Islet precursor cell (in vitro differentiated cells): ENCODE results near the gene KHDRBS1.
"Not testable (repeated sequence)": the region's sequence is repeated elsewhere in the genome, so short reads cannot be mapped to it uniquely, and the experiment has no call there.

Experiments
- DNase-seq: peaks from one replicate; pipeline ENCODE4 v3.0.0-alpha.2; 2018

KHDRBS1 gene

DNA sequence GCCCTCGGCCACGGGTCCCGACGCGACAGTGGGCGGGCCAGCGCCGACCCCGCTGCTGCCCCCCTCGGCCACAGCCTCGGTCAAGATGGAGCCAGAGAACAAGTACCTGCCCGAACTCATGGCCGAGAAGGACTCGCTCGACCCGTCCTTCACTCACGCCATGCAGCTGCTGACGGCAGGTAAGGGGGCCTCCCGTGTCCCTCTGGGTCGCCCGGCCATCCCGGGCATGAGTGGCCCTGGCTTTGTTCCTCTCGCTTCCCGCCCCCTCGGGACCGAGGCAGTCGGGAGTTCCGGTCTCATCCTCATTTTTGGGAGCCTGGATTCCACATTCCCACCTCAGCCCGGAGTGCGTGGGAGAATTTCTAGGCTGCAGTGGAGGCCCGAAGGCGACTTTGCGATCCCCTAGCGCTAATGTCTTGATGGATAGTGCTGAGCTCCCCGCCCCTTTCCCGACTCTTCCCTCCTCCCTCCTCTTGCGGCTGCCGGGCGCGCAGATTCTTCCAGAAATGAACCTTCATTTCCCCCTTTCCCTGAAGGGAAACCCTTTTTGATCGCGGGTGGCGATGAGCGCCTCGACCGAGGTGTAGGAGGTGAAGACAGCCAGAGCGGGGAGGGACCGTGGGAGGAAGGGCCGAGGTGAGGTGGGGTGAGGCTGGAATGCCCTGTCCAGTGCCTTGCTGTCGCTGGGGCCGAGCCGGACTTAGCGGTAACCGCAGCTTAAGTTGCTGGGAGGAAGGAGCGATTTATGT, 705 bp downstream of the KHDRBS1 start:
- DNase-seq, result peak; percentile 63

DNA sequence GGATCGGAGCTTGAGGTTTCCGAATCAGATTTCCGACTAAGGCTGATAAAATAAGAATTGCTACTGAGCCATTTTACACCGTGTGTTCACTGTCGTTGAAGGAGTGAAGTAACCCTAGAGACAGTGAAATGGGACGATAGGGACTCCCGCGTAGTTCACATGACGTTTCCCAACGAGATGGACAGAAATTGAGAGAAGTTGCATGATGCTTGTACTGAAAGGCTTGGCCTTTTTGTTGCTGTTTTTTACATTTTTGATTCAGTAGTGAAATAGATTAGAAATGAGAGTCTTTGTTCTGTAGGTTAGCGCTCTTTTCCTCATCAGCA, 1.2 kb downstream of the KHDRBS1 start:
- no peak for DNase-seq

DNA sequence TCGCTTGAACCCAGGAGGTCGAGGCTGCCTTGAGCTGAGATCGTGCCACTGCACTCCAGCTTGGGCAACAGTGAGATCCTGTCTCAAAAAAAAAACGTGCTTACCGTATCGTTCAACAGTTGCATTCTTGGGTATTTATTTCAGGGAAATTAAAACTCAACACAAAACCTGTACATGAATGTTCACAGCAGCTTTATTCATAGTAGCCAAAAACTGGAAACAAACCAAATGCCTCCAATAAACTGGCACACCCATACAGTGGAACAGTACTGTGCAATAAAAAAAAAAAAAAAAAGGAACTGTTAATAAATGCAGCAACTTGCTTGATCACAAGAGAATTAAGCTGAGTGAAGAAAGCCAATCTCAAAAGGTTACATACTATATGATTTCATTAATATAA, 6.7 kb downstream of the KHDRBS1 start:
- no peak for DNase-seq

DNA sequence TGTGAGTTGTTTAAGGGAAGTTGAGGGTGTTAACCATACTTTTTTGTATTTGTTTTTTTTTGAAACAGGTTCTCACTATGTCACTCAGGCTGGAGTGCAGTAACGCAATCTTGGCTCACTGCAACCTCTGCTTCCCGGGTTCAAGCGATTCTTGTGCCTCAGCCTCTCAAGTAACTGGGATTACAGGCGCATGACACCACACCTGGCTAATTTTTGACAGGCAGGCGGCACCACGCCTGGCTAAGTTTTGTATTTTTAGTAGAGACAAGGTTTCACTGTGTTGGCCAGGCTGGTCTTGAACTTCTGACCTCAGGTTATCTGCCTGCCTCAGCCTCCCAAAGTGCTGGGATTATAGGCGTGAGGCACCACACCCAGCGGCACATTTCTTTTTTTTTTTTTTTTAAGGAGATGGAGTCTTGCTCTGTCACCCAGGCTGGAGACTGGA, 7.9 kb downstream of the KHDRBS1 start:
- not testable (repeated sequence) for DNase-seq

DNA sequence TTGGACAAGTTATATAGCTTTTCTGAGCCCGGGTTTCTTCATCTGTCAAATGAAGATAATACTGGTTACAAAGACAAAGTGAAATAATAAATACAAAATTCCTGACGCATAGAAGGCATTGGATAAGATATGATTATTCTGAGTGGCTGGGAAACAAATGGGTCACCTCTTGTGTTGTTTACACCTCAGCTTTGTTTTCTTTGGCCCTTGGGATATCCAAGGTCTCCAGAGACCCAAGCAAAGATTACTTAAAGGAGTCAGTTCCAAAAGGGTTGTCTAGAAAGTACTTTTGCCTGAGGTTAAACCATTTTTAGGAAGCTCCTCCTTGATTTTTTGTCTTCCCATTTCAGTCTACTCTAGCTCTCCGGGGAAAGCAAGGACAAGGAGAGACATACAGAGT, 9.7 kb downstream of the KHDRBS1 start:
- DNase-seq, result no peak

DNA sequence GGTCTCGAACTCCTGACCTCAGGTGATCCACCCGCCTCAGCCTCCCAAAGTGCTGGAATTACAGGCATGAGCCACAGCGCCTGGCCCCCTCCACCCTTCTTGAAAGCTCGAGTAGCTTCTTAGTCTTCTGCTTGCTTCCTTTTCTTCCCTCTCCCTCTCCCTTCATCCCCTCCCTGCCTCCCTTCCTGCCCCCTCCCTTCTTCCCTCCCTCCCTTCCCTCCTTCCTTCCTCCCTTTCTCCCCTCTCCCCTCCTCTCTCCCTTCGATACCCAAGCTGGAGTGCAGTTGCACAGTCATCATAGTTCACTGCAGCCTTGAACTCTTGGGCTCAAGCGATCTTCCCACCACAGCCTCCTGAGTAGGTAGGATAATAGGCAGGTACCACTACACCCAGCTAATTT, 11.8 kb downstream of the KHDRBS1 start:
- DNase-seq, result no peak

DNA sequence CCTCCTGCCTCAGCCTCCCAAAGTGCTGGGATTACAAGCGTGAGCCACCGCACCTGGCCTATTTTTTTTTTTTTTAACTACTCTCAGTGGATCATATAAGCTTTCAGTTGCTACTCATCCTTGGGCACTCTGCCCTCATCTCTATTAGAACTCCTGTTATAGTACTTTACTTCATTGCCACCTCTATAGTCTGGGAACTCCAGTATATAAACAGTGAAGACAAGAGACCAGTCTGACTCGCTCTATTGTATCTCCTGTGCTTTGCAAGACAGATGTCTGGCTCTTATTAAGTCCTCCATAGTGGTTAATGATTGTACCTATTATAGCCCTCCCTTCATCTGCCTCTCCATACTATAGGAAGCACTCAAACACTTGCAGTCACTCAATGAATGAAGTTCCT, 15.1 kb downstream of the KHDRBS1 start:
- DNase-seq, result no peak

DNA sequence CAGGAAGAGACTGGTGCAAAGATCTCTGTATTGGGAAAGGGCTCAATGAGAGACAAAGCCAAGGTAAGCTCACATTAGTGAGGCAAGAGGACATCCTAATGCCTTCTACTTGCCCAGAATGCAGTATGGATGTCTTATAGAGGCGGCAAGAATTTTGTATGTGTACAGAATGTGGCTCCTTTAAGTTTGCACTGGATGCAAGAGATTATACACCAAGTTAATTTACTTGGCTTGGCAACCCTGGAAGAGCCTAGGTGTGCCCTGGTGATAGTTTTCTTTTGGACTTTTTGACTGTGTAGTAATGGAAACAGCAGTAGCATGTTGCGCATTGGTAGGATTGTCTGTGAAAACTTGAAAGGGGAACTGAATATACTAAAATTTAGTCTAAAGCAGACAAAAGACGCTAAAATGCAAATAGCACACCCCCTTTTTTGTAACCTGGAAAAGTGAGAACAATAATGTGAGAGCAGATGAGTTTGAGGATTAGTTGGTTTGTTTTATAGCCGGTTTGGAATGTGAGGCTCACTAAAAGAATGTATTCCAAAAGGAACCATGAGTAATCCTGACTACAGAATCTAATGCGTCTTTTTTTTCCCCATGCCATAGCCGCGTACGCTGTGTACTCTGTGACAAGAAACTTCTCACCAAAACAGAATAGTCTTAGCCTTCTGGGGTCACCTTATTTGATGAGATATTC, 18.1 kb downstream of the KHDRBS1 start:
- no peak for DNase-seq

DNA sequence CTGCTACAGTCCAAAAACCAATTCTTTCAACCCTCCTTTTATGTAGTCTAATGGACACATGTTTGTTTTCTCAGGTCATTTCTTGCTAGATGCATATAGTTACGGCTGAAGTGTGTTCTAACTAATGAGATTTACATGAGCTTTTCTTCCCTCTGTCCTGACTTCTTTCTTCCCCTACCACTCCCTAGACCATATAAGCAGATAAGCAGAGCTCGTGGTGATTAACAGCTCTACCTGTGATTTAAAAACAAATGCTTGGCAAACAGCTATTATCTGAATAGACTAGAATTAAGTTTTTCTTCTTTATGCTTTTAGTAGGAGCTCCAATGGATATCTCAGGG, 18.6 kb downstream of the KHDRBS1 start:
- DNase-seq, result no peak

DNA sequence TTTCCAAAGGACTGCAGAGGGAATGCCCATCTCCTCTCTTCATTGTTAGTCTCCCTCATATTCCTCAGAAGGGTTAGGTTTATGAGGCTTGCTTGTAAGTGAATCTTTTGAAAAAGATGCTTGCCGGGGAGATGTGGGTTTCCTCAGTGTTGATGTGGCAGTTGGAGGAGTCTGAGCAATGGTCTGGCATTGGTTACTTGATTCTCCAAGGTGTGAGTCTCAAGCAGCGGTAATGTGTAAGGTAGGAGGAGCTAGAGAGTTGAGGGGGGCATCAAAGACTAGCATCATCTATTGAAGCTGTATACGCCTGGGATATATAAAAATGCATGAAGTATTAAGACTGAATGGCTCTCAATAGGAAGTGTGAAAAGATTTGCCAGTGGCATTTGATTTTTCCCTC, 21.5 kb downstream of the KHDRBS1 start:
- no peak for DNase-seq

DNA sequence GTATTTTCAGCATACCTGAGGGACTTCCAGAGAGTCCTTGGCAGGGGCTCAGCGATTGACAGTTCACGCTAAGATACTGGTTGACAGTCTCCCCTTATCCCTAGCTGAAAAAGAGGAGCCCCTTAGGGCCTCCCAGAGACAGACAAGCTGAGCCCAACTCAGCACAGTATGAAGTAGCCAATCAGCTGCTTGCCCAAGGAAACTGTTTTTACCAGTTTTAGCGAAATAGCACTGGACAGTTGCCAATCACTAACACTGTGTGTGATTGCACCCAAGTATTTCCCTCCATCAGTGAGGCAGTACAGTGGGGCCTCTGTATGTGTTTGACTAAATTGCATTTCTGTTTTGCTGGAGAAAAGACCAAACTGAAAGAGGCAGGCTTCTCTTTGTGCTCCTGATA, 27.0 kb downstream of the KHDRBS1 start:
- no peak for DNase-seq

DNA sequence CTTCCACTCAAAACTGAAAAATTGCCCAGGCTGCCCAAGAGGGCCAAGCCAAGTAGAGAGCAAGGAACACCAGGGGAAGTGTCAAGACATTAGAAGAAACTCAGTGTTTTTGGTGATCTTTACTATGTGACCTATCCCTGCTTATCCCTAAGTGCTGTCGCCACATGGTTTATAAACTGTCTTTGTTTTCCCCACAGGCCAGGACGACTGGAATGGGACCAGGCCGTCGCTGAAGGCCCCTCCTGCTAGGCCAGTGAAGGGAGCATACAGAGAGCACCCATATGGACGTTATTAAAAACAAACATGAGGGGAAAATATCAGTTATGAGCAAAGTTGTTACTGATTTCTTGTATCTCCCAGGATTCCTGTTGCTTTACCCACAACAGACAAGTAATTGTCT, 28.7 kb downstream of the KHDRBS1 start:
- DNase-seq, result no peak

DNA sequence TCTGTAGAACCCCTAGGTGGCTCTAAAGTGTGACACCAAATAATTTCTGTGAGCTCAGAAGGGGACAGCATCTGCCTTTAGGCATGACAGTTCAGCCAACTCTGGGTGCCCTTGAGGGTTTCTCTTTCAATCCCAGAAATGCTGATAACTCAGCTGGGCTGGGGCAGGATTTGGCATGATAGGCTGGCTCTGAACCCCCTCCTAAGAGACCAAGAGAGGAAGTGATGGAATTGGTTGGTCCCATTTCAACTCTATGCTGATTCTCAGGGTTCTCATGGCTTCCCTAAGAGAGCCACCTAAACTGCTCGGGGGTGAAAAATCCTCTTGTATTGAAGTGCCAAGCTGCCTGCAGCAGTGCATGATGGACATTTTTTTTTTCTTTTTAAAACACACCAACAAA, 30.6 kb downstream of the KHDRBS1 start:
- DNase-seq, result no peak

DNA sequence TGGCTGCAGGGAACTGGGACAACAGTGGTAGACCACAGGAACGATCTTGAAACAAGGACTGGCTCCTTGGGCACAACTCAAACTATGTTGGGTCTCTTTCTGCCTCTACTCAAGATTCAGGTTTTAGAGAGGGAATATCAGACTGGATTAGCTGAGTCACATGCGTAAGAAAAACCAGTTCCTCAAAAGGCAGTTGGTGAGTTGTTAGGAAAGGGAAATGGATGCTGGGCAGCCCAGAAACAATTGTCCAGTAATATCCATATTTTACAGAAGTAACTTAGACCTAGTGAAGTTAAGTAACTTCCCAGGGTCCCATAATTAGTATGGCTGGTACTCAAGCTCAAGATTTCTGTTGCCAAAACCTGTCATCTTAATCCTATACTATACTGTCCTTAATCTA, 32.1 kb downstream of the KHDRBS1 start:
- no peak for DNase-seq

DNA sequence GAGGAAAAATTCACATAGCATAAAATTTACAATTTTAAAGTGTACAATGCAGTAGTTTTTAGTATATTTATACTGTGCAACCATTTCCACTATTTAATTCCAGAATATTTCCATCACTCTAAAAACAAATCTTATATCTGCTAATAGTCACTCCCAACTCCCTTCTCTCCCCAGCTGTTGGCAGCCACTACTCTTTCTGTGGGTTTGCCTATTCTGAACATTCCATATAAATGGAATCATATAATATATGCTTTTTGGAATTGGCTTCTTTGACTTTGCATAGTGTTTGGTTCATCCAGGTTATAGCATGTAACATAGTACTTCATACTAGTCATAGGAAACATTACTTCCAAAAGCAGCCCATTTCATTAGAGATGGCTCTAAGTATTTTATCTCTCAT, 34.0 kb downstream of the KHDRBS1 start:
- no peak for DNase-seq

DNA sequence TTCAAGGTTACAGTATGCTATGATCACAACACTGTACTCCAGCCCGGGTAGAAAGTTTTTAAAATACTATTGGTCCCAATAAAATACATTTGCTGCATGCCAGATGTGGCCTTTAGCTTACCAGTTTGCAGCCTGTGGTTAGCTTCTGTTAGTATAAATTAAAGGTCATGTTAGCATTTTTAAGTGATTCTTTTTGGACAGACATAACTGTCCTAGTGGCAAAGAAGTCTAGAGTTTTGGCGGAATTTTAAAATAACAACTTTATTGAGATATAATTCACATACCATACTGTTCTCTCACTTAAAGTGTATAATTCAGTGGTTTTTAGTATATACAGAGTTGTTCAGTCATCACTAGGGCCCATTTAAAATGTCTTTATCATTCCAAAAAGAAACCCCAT, 34.8 kb downstream of the KHDRBS1 start:
- DNase-seq, result no peak

DNA sequence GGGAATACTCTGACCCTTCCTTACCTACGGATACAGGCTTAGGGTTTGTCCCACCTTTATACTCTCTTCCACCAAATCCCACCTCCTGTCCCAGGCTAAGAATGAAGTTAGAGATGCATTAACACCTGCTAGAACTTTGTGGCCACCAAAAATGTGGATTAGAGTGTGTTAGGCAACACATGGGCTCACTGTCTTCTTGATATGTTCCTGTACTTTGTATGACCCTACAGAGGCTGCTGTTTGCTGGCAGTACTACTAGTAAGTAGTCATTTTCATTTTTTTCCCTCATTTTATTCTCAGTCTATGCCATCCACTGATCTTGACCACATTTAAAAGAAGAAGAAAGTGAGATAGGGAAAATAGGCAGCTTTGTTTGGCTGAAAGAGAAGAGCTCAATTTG, 38.0 kb downstream of the KHDRBS1 start:
- no peak for DNase-seq

DNA sequence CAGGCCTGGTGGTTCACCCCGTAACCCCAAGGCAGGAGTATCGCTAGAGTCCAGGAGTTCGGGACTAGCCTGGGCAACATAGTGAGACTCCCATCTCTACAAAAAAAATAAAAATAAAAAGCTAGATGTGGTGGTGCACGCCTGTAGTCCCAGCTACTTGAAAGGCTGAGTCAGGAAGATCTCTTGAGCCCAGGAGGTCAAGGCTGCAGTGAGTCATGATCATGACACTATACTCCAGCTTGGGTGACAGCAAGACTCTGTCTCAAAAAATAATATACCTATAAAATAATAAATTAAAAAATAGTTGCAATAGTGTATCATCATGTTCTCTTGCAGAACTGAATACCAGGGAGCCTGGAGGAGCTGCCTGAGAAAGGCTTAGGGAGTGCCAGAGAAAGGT, 39.2 kb downstream of the KHDRBS1 start:
- DNase-seq, result no peak

DNA sequence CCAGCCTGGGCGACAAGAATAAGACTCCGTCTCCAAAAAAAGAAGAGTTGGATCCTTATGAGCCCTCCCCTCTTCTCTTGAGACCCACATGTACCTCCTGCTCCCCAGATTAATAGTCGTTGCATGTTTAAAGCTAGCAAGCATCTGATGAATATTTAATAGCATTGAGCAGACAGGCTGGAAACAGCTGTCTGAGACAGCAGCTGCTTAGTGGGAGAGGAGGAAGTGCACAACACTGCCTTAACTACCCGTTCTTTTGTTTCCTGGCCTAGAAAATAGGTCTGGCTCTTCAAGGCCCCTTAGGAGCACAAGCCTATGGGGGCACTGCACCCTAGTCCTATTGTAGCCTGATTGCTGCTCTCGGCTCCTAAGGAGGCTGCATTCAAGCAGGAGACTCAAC, 41.7 kb downstream of the KHDRBS1 start:
- DNase-seq, result no peak

DNA sequence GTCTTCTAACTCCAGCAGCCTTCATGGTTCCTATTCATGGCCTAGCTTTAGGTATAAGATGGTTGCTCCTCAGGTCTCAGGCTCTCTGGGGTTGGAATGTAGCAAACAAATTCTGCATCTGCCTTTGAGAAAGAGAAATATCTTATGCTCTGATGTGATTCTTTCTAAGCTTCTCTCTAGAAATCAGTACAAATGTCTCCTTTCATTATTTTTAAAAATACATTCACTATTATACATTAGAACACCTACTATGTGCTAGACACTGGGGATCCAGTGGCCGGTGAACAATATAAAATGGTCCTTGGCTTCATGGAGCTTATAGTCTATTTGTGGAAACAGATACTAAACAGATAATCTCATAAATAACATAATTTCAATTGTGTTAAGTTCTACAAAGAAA, 42.9 kb downstream of the KHDRBS1 start:
- no peak for DNase-seq

DNA sequence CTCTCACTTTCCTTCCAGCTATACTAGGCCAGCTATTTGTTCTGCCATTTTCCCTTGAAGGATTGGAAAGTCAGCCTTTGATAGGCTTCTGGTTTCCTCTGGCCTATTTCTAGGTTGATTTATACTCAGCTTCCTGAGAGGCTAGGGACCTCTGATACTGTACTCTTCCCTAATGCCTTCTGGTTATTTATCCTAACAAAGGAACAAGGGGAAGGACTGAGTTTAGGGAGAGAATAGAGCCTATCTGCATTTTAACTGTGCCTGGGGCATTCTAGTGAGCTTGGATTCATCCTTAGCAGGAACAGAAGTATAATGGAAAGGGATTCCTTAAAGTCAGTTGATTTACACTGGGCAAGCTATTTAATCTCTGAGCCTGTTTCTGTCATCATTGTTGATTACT, 47.2 kb downstream of the KHDRBS1 start:
- DNase-seq, result no peak

DNA sequence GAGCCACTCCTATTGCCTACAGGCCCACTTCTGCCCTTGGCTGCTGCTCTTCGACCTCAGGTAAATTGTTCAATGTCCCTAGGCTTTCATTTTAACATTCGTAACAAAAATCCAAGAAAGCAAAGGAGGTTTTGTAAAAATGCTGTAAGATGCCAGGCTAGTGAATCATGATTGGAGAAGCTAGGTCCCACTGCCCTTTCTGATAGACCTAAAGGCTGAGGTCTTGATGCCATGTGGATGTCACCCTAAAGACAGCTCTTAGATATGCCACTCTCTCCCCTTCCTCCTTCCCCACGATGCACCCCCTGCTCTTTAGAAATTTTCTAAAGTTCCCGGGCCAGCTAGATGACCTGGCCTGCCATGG, 49.2 kb downstream of the KHDRBS1 start:
- no peak for DNase-seq

DNA sequence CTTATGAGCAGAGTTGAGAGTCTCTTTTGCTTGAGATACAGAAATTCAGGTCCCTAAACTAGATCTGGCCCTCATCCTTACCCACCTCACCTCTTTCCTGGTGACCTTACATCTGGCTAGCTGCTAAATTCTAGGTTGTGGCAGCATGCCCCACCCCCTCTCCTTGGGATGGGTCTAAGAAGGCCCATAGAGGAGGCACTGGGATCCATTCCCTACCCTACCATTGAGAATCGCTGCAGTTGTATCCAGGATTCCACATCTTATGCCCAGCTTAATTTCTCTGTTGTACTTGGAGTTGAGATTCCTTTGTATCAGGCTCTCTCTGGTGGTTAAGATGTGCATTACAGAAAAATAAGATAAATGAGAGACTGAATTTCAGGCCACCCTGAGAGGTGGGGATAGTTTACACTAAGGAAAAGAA, 49.6 kb downstream of the KHDRBS1 start:
- no peak for DNase-seq

DNA sequence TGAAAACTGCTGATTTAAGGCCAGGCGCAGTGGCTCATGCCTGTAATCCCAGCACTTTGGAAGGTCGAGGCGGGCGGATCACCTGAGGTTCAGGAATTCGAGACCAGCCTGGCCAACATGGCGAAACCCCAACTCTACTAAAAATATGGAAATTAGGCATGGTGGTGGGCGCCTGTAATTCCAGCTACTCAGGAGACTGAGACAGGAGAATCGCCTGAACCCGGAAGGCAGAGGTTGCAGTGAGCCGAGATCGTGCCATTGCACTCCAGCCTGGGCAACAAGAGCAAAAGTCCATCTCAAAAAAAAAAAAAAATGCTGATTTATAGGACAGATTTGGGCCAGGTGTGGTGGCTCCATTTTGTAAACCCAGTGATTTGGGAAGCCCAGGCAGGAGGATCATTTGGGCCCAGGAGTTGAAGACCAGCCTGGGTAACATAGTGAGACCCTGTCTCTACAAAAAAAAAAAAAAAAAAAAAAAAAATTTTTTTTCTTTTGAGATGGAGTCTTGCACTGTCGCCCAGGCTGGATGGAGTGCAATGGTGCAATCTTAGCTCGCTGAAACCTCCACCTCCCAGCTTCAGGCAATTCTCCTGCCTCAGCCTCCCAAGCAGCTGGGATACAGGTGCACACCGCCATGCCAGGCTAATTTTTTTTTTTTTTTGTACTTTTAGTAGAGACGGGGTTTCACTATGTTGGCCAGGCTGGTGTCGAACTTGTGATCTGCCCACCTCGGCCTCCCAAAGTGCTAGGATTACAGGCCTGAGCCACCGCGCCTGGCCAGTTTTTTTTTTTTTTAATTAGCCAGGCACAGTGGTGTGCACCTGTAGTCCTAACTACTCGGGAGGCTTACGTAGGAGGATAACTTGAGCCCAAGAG, 52.2 kb downstream of the KHDRBS1 start:
- DNase-seq, result peak; percentile 17
